Subcutaneous abdominal adipose tissue (tissue), 5 donors: ENCODE data around the gene RTP3.
A peak's percentile ranks its signal among the peaks of the same experiment; 100 is the strongest.

Experiments used
- H3K27ac ChIP-seq: one replicate; pipeline ENCODE4 v1.7.0; 2013; ENCODE audit warnings: low read depth, mild to moderate bottlenecking, inconsistent platforms, low read length, moderate library complexity
- H3K27me3 ChIP-seq, 5 donors: one replicate each; pipeline ENCODE4 v1.7.0; 2013; ENCODE audit warnings: low read length in 5 of 5, inconsistent platforms in 1 of 5; ENCODE audit not compliant: control insufficient read depth in 5 of 5, insufficient read depth in 4 of 5
- H3K36me3 ChIP-seq, 5 donors: one replicate each; pipeline ENCODE4 v1.7.0; 2013; ENCODE audit warnings: low read length in 5 of 5; ENCODE audit not compliant: control insufficient read depth in 5 of 5, insufficient read depth in 5 of 5
- H3K4me1 ChIP-seq, 5 donors: one replicate each; pipeline ENCODE4 v1.7.0; 2013; ENCODE audit warnings: low read length in 5 of 5, mild to moderate bottlenecking in 3 of 5, moderate library complexity in 1 of 5; ENCODE audit not compliant: control insufficient read depth in 5 of 5, insufficient read depth in 5 of 5
- H3K4me3 ChIP-seq, 5 donors: one replicate each; pipeline ENCODE4 v1.7.0; 2013; ENCODE audit warnings: low read length in 5 of 5, low read depth in 1 of 5
- H3K9ac ChIP-seq, 5 donors: one replicate each; pipeline ENCODE4 v1.7.0; 2013; ENCODE audit warnings: low read length in 5 of 5, mild to moderate bottlenecking in 4 of 5, moderate library complexity in 3 of 5
- H3K9me3 ChIP-seq, 5 donors: one replicate each; pipeline ENCODE4 v1.7.0; 2013; ENCODE audit warnings: low read length in 5 of 5; ENCODE audit not compliant: control insufficient read depth in 5 of 5
- donor health status: healthy.
- donor health status: healthy.
- donor health status: healthy.
- donor health status: healthy.
- donor health status: healthy.

Gene RTP3

GRCh38 chr3:46462111-46462510 is 35.7 kb upstream of the RTP3 start:
- Histone ChIP-seq H3K36me3 (no peaks in the 10 kb centered on the region), H3K4me1 (peaks cover 3 to 51% (median 37%) of the 10 kb centered on the region in 5 donors), H3K9me3 (peaks cover 0 to 6% (median 0%) of the 10 kb centered on the region in 5 donors), H3K4me3 (peak overlapping the region in 3 of 5 donors; percentile 47 to 63 (median 54)), H3K9ac (peak overlapping the region in 1 of 5 donors; percentile 22), H3K27me3 (peaks cover 14 to 30% (median 26%) of the 10 kb centered on the region in 5 donors), H3K27ac (peak overlapping the region; percentile 64)

- Histone ChIP-seq H3K9ac (peak overlapping the region in 2 of 5 donors; percentile 14 to 66), H3K27ac (peak overlapping the region; percentile 64), H3K4me3 (peak overlapping the region in 4 of 5 donors; percentile 42 to 63 (median 50)), H3K27me3 (peaks cover 14 to 30% (median 26%) of the 10 kb centered on the region in 5 donors), H3K36me3 (no peaks in the 10 kb centered on the region), H3K9me3 (peaks cover 0 to 6% (median 0%) of the 10 kb centered on the region in 5 donors), H3K4me1 (peaks cover 3 to 52% (median 37%) of the 10 kb centered on the region in 5 donors)
Measured at GRCh38 chr3:46462511-46462910, 35.3 kb upstream of the RTP3 start.

- Histone ChIP-seq H3K27ac (peak overlapping the region; percentile 64), H3K4me1 (peaks cover 3 to 52% (median 37%) of the 10 kb centered on the region in 5 donors), H3K9ac (peak overlapping the region in 3 of 5 donors; percentile 14 to 66 (median 42)), H3K4me3 (peak overlapping the region in 4 of 5 donors; percentile 42 to 63 (median 50)), H3K36me3 (no peaks in the 10 kb centered on the region), H3K9me3 (peaks cover 0 to 6% (median 0%) of the 10 kb centered on the region in 5 donors), H3K27me3 (peaks cover 14 to 30% (median 26%) of the 10 kb centered on the region in 5 donors)
Measured at GRCh38 chr3:46463120-46463867, 34.5 kb upstream of the RTP3 start.

- H3K27ac ChIP-seq, result no peak overlapping the region
- peaks cover 3 to 52% (median 40%) of the 10 kb centered on the region in 5 donors for H3K4me1 ChIP-seq
- H3K4me3 ChIP-seq, result peak overlapping the region in 4 of 5 donors; percentile 42 to 63 (median 50)
- H3K36me3 ChIP-seq, result no peaks in the 10 kb centered on the region
- H3K9ac ChIP-seq, result no peak overlapping the region
- peaks cover 0 to 6% (median 0%) of the 10 kb centered on the region in 5 donors for H3K9me3 ChIP-seq
- H3K27me3 ChIP-seq, result peaks cover 14 to 30% (median 26%) of the 10 kb centered on the region in 5 donors
Measured at GRCh38 chr3:46463868-46464241, 33.9 kb upstream of the RTP3 start.

GRCh38 chr3:46464326-46465195 is 33.2 kb upstream of the RTP3 start, which contains the start of gene LTF:
TSS of gene LTF (minus strand) at chr3:46464905. CDS start at chr3:46464867, 38 bp downstream.
- Histone ChIP-seq H3K4me1 (peaks cover 3 to 55% (median 46%) of the 10 kb centered on the region in 5 donors), H3K27ac (no peak within 1 kb of the TSS), H3K4me3 (peak within 1 kb of the TSS in 4 of 5 donors; percentile 42 to 63 (median 50)), H3K27me3 (peaks cover 14 to 30% (median 26%) of the 10 kb centered on the region in 5 donors), H3K36me3 (no peaks in the 10 kb centered on the region), H3K9me3 (peaks cover 0 to 6% (median 0%) of the 10 kb centered on the region in 5 donors), H3K9ac (no peak within 1 kb of the TSS)

GRCh38 chr3:46465196-46465520 is 32.6 kb upstream of the RTP3 start:
- Histone ChIP-seq H3K4me3 (no peak overlapping the region), H3K9ac (no peak overlapping the region), H3K36me3 (no peaks in the 10 kb centered on the region), H3K4me1 (peaks cover 3 to 61% (median 51%) of the 10 kb centered on the region in 5 donors), H3K9me3 (peaks cover 0 to 5% (median 0%) of the 10 kb centered on the region in 5 donors), H3K27ac (no peak overlapping the region), H3K27me3 (peaks cover 14 to 30% (median 26%) of the 10 kb centered on the region in 5 donors)

- H3K27ac ChIP-seq, result no peak overlapping the region
- H3K4me1 ChIP-seq, result peaks cover 3 to 61% (median 51%) of the 10 kb centered on the region in 5 donors
- no peak overlapping the region for H3K4me3 ChIP-seq
- no peaks in the 10 kb centered on the region for H3K36me3 ChIP-seq
- no peaks in the 10 kb centered on the region for H3K9me3 ChIP-seq
- H3K9ac ChIP-seq, result no peak overlapping the region
- H3K27me3 ChIP-seq, result peaks cover 14 to 33% (median 26%) of the 10 kb centered on the region in 5 donors
Measured at GRCh38 chr3:46466273-46466672, 31.5 kb upstream of the RTP3 start.

GRCh38 chr3:46466871-46467403 is 30.8 kb upstream of the RTP3 start:
- Histone ChIP-seq H3K27me3 (peaks cover 14 to 32% (median 26%) of the 10 kb centered on the region in 5 donors), H3K4me1 (peaks cover 3 to 58% (median 48%) of the 10 kb centered on the region in 5 donors), H3K9me3 (no peaks in the 10 kb centered on the region), H3K36me3 (no peaks in the 10 kb centered on the region), H3K4me3 (no peak overlapping the region), H3K9ac (no peak overlapping the region), H3K27ac (no peak overlapping the region)

- Histone ChIP-seq H3K36me3 (no peaks in the 10 kb centered on the region), H3K9ac (no peak overlapping the region), H3K4me1 (peaks cover 3 to 54% (median 44%) of the 10 kb centered on the region in 5 donors), H3K27me3 (peaks cover 14 to 31% (median 23%) of the 10 kb centered on the region in 5 donors), H3K27ac (no peak overlapping the region), H3K9me3 (no peaks in the 10 kb centered on the region), H3K4me3 (no peak overlapping the region)
Measured at GRCh38 chr3:46467562-46467961, 30.2 kb upstream of the RTP3 start.
